ENCODE data around the gene ZBTB47. TPM values are rescaled to one million over a fixed set of nuclear protein-coding genes. Genes with fewer than 3 reads are reported as not detected.

ZBTB47 gene
- total RNA-seq, 1 donor from 2014 or later, result 118 TPM

DNA sequence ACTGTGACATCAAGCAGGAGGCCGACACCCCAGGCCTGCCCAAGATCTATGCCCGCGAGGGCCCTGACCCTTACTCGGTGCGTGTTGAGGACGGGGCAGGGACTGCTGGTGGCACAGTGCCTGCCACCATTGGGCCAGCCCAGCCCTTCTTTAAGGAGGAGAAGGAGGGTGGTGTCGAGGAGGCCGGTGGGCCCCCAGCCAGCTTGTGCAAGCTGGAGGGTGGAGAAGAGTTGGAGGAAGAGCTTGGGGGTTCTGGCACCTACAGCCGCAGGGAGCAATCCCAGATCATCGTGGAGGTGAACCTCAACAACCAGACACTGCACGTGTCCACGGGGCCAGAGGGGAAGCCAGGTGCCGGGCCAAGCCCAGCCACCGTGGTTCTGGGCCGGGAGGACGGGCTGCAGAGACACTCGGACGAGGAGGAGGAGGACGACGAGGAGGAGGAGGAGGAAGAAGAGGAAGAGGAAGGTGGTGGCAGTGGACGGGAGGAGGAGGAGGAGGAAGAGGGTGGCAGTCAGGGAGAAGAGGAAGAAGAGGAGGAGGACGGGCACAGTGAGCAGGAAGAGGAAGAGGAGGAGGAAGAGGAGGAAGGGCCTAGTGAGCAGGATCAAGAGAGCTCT, 5.4 kb downstream of the ZBTB47 start:
- no peak overlapping the region for H3K4me3 ChIP-seq
- H3K9me3 ChIP-seq (replicated peaks), result no peaks in the 10 kb centered on the region
- peaks cover 63% of the 10 kb centered on the region for H3K4me1 ChIP-seq
- no peak for DNase-seq
- TF ChIP-seq, protein P1, sequence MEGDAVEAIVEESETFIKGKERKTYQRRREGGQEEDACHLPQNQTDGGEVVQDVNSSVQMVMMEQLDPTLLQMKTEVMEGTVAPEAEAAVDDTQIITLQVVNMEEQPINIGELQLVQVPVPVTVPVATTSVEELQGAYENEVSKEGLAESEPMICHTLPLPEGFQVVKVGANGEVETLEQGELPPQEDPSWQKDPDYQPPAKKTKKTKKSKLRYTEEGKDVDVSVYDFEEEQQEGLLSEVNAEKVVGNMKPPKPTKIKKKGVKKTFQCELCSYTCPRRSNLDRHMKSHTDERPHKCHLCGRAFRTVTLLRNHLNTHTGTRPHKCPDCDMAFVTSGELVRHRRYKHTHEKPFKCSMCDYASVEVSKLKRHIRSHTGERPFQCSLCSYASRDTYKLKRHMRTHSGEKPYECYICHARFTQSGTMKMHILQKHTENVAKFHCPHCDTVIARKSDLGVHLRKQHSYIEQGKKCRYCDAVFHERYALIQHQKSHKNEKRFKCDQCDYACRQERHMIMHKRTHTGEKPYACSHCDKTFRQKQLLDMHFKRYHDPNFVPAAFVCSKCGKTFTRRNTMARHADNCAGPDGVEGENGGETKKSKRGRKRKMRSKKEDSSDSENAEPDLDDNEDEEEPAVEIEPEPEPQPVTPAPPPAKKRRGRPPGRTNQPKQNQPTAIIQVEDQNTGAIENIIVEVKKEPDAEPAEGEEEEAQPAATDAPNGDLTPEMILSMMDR (IDR thresholded peaks at IDR 0.05; ENCODE audit: borderline replicate concordance), result no peak
- intact Hi-C loops (cut with micrococcal nuclease), result loop anchor here (10.0 kb wide), 1 partner anchor 86 kb away; no protein-coding TSS in a partner anchor
- H3K27ac ChIP-seq (replicated peaks), result peak overlapping the region; percentile 96
- H3K36me3 ChIP-seq, result peaks cover 15% of the 10 kb centered on the region
- no peaks in the 10 kb centered on the region for H3K27me3 ChIP-seq (ENCODE audit: low read depth)

- no peak for DNase-seq
- Histone ChIP-seq H3K36me3 (peaks cover 15% of the 10 kb centered on the region), H3K9me3 (replicated peaks) (no peaks in the 10 kb centered on the region), H3K27me3 (ENCODE audit: low read depth) (no peaks in the 10 kb centered on the region), H3K4me1 (peaks cover 60% of the 10 kb centered on the region), H3K4me3 (no peak overlapping the region), H3K27ac (replicated peaks) (peak overlapping the region; percentile 96)
- intact Hi-C loops (cut with micrococcal nuclease), result loop anchor here (10.0 kb wide), 1 partner anchor 85 kb away; no protein-coding TSS in a partner anchor
- TF ChIP-seq, protein P1 (IDR thresholded peaks at IDR 0.05; ENCODE audit: borderline replicate concordance), result no peak
Measured at GRCh38 chr3:42659451-42660130, 6.1 kb downstream of the ZBTB47 start.

DNA sequence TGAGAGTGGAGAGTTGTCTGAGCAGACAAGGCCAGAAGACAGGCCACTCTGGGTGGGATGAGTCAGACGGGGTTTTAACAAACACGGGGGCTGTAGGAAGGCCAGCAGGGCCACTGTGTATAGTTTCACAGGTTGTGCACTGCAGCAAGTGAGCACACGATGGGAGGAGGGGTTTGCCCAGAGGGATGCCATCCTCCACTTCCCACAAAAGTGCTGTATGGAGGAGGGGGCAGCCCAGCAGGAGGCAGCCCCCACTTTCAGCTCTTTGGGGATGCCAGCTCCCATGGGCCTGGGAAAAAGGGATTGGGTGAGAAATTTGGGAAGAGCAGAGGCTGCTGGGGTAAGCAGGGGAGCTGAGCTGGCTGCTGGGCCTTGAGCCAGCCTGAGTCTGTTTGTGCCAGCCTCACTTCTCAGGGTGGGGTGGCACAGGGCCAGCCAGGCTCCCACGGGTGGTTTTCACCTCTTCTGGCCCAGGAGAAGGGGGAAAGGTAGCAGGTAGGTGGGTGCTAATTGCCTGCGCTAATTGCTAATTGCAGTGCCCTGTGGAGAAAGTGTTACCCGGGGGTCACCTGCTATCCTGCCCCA, 6.7 kb downstream of the ZBTB47 start:
- Histone ChIP-seq H3K9me3 (replicated peaks) (no peaks in the 10 kb centered on the region), H3K36me3 (peaks cover 15% of the 10 kb centered on the region), H3K27me3 (ENCODE audit: low read depth) (no peaks in the 10 kb centered on the region), H3K4me1 (peaks cover 60% of the 10 kb centered on the region), H3K4me3 (no peak overlapping the region), H3K27ac (replicated peaks) (peak overlapping the region; percentile 96)
- intact Hi-C loops (cut with micrococcal nuclease), result no loop called here
- DNase-seq, result no peak
- TF ChIP-seq, protein P1 (IDR thresholded peaks at IDR 0.05; ENCODE audit: borderline replicate concordance), result no peak

DNA sequence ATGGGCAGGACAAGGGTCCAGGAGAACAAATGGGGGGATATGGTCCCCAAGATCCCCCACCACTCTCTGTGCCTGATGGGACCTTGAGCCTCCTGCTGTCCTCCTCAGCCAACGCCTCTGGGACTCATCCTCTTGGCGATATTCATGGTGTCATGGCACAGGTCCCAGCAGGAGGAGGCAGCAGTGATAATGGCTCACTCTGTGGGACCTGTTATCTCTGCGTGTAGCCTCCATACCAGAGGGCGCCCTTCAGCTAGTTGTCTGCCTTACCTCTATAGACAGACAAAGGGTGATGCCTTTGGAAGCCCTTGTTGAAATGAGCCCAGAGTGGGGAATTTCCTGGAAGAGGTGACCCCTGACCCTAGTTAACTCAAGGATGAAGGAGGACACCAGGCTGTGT, 7.4 kb downstream of the ZBTB47 start:
- Histone ChIP-seq H3K27ac (replicated peaks) (peak overlapping the region; percentile 96), H3K4me3 (no peak overlapping the region), H3K27me3 (ENCODE audit: low read depth) (no peaks in the 10 kb centered on the region), H3K4me1 (peaks cover 60% of the 10 kb centered on the region), H3K36me3 (peaks cover 15% of the 10 kb centered on the region), H3K9me3 (replicated peaks) (no peaks in the 10 kb centered on the region)
- intact Hi-C loops (cut with micrococcal nuclease), result no loop called here
- TF ChIP-seq, protein P1 (IDR thresholded peaks at IDR 0.05; ENCODE audit: borderline replicate concordance), result peak; percentile 26
- DNase-seq, result no peak

DNA sequence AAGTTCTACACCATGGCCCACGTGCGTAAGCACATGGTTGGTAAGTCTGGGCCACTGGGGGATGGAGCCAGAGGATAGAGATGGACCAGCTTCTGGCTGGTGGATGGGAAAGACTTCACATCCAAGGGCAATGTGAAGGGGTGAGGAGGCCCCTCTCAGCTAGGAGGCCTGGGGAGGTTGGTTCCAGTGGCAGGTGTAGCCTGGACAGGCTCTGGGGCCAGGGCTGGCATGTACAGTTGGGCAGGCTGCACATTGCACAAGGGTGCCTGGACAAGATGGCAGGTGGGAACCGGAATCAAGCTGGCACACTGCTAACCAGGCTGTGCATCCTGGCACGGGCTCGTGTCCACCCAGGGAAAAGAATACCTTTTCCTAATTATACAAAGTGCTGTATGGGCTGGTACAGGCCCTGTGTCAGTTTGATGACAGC, 8.1 kb downstream of the ZBTB47 start:
- intact Hi-C loops (cut with micrococcal nuclease), result no loop called here
- H3K27me3 ChIP-seq (ENCODE audit: low read depth), result no peaks in the 10 kb centered on the region
- H3K9me3 ChIP-seq (replicated peaks), result no peaks in the 10 kb centered on the region
- H3K4me3 ChIP-seq, result no peak overlapping the region
- TF ChIP-seq, protein P1 (IDR thresholded peaks at IDR 0.05; ENCODE audit: borderline replicate concordance), result no peak
- DNase-seq, result no peak
- H3K36me3 ChIP-seq, result peaks cover 15% of the 10 kb centered on the region
- peak overlapping the region; percentile 96 for H3K27ac ChIP-seq (replicated peaks)
- peaks cover 60% of the 10 kb centered on the region for H3K4me1 ChIP-seq
